Measurements from ENCODE around the gene TCN1.

Gene TCN1

GRCh38 chr11:59883597-59883996, 17.3 kb upstream of the TCN1 start:
- Histone ChIP-seq H3K9ac (no peak overlapping the region), H2AFZ (no peak overlapping the region), H3K27ac (no peak overlapping the region), H3K27me3 (ENCODE audit: control insufficient read depth, insufficient read depth, low read length) (no peaks in the 10 kb centered on the region), H3K79me2 (no peaks in the 10 kb centered on the region), H3K4me2 (ENCODE audit: low read length) (no peak overlapping the region), H3K4me3 (ENCODE audit: low read depth, low read length) (no peak overlapping the region), H3K4me1 (no peaks in the 10 kb centered on the region), H3K36me3 (ENCODE audit: control insufficient read depth, insufficient read depth, low read length) (no peaks in the 10 kb centered on the region), H3K9me3 (ENCODE audit: control insufficient read depth, low read length) (no peaks in the 10 kb centered on the region)
- no peak for TF ChIP-seq CTCF (IDR thresholded peaks at IDR 0.05)

GRCh38 chr11:59879567-59879966, 13.3 kb upstream of the TCN1 start:
- Histone ChIP-seq H2AFZ (no peak overlapping the region), H3K36me3 (ENCODE audit: control insufficient read depth, insufficient read depth, low read length) (no peaks in the 10 kb centered on the region), H3K27me3 (ENCODE audit: control insufficient read depth, insufficient read depth, low read length) (no peaks in the 10 kb centered on the region), H3K27ac (no peak overlapping the region), H3K4me1 (no peaks in the 10 kb centered on the region), H3K79me2 (no peaks in the 10 kb centered on the region), H3K9ac (no peak overlapping the region), H3K9me3 (ENCODE audit: control insufficient read depth, low read length) (no peaks in the 10 kb centered on the region), H3K4me2 (ENCODE audit: low read length) (no peak overlapping the region), H3K4me3 (ENCODE audit: low read depth, low read length) (no peak overlapping the region)
- TF ChIP-seq CTCF (IDR thresholded peaks at IDR 0.05) = no peak

- H3K4me3 ChIP-seq (ENCODE audit: low read depth, low read length) = no peak within 1 kb of the TSS
- H3K4me2 ChIP-seq (ENCODE audit: low read length) = no peak within 1 kb of the TSS
- no peaks in the 10 kb centered on the region for H3K4me1 ChIP-seq
- TF ChIP-seq CTCF (IDR thresholded peaks at IDR 0.05) = no peak
- no peaks in the 10 kb centered on the region for H3K9me3 ChIP-seq (ENCODE audit: control insufficient read depth, low read length)
- no peaks in the 10 kb centered on the region for H3K36me3 ChIP-seq (ENCODE audit: control insufficient read depth, insufficient read depth, low read length)
- no peaks in the 10 kb centered on the region for H3K27me3 ChIP-seq (ENCODE audit: control insufficient read depth, insufficient read depth, low read length)
- no peaks in the 10 kb centered on the region for H3K79me2 ChIP-seq
- no peak within 1 kb of the TSS for H2AFZ ChIP-seq
- H3K9ac ChIP-seq = no peak within 1 kb of the TSS
- H3K27ac ChIP-seq = no peak within 1 kb of the TSS
Observed at GRCh38 chr11:59878575-59878974, 12.3 kb upstream of the TCN1 start, which contains the start of gene OOSP3. Gene OOSP3, plus strand, starts transcription at chr11:59878782. Its CDS starts 27 bp downstream, at chr11:59878809.

GRCh38 chr11:59877784-59878183, 11.5 kb upstream of the TCN1 start:
- Histone ChIP-seq H3K4me1 (no peaks in the 10 kb centered on the region), H3K36me3 (ENCODE audit: control insufficient read depth, insufficient read depth, low read length) (no peaks in the 10 kb centered on the region), H3K79me2 (no peaks in the 10 kb centered on the region), H3K27ac (no peak overlapping the region), H3K27me3 (ENCODE audit: control insufficient read depth, insufficient read depth, low read length) (no peaks in the 10 kb centered on the region), H3K9me3 (ENCODE audit: control insufficient read depth, low read length) (no peaks in the 10 kb centered on the region), H2AFZ (no peak overlapping the region), H3K9ac (no peak overlapping the region), H3K4me2 (ENCODE audit: low read length) (no peak overlapping the region), H3K4me3 (ENCODE audit: low read depth, low read length) (no peak overlapping the region)
- TF ChIP-seq CTCF (IDR thresholded peaks at IDR 0.05) = no peak

- Histone ChIP-seq H3K27me3 (ENCODE audit: control insufficient read depth, insufficient read depth, low read length) (no peaks in the 10 kb centered on the region), H2AFZ (no peak overlapping the region), H3K4me2 (ENCODE audit: low read length) (no peak overlapping the region), H3K27ac (no peak overlapping the region), H3K9ac (no peak overlapping the region), H3K36me3 (ENCODE audit: control insufficient read depth, insufficient read depth, low read length) (no peaks in the 10 kb centered on the region), H3K4me1 (no peaks in the 10 kb centered on the region), H3K79me2 (no peaks in the 10 kb centered on the region), H3K4me3 (ENCODE audit: low read depth, low read length) (no peak overlapping the region), H3K9me3 (ENCODE audit: control insufficient read depth, low read length) (no peaks in the 10 kb centered on the region)
- no peak for TF ChIP-seq CTCF (IDR thresholded peaks at IDR 0.05)
Observed at GRCh38 chr11:59877325-59877724, 11.0 kb upstream of the TCN1 start.

All from parathyroid adenoma (tissue), 2 donors.